PC-3 (cell line): Measurements from ENCODE around the gene SLC15A2.

ENCODE experiments used
- CTCF ChIP-seq: fragments of 300-600 bp; sonication (generic); conservative IDR thresholded peaks from 2 replicates; pipeline ENCODE4 v1.5.1; 2017; ENCODE audit warnings: antibody characterized with exemption, low read depth, mild to moderate bottlenecking, low read length
- EZH2 ChIP-seq: fragments of 300-600 bp; sonication (generic); IDR thresholded peaks from one replicate; pipeline ENCODE4 v1.6.1; 2017; ENCODE audit warnings: antibody characterized with exemption, mild to moderate bottlenecking, low read length; ENCODE audit not compliant: unreplicated experiment
- EZH2phosphoT487 ChIP-seq: fragments of 300-600 bp; sonication (generic); IDR thresholded peaks from 2 replicates; pipeline ENCODE4 v1.6.1; 2018; ENCODE audit warnings: mild to moderate bottlenecking, antibody characterized with exemption, low read length, borderline replicate concordance

GRCh38 chr3:121963608-121964007 is 69.4 kb downstream of the SLC15A2 start:
- TF ChIP-seq CTCF, result no peak
- TF ChIP-seq EZH2, result no peak
- no peak for TF ChIP-seq EZH2phosphoT487
